HepG2 (cell line): ENCODE data around the gene SMIM29. TPM values are rescaled to one million over a fixed set of nuclear protein-coding genes. Genes with fewer than 3 reads are reported as not detected.

Experiments
- ARHGAP35 ChIP-seq: sonication (generic); formaldehyde crosslinking; IDR thresholded peaks from 2 replicates; pipeline ENCODE4 v1.9.0; 2022; ENCODE audit warnings: mild to moderate bottlenecking, inconsistent platforms, moderate library complexity, missing genetic modification reagents, borderline replicate concordance
- ATF7 ChIP-seq, 2 experiments: fragments of 450-650 bp in 1 of 2; sonication (generic) in 1 of 2; formaldehyde crosslinking in 1 of 2; IDR thresholded peaks; 2 replicates each; pipeline versions ENCODE4 v1.4.0 to v1.6.1; 2016 to 2020; ENCODE audit warnings: antibody characterized with exemption in 1 of 2, mild to moderate bottlenecking in 1 of 2, missing genetic modification reagents in 1 of 2
- CBX1 ChIP-seq: IDR thresholded peaks from one replicate; pipeline ENCODE4 v1.6.1; 2016; ENCODE audit warnings: antibody characterized with exemption, low read depth
- ELF1 ChIP-seq: sonication (generic); formaldehyde crosslinking; IDR thresholded peaks from 2 replicates; pipeline ENCODE4 v1.4.0; 2020; ENCODE audit warnings: missing genetic modification reagents
- FOXO1 ChIP-seq: sonication (generic); formaldehyde crosslinking; IDR thresholded peaks from 2 replicates; pipeline ENCODE4 v1.4.0; 2020; ENCODE audit warnings: missing genetic modification reagents
- GRHL1 ChIP-seq: sonication (generic); formaldehyde crosslinking; conservative IDR thresholded peaks from 2 replicates; pipeline ENCODE4 v1.8.0; 2022; ENCODE audit warnings: missing genetic modification reagents
- GTF3A ChIP-seq: sonication (generic); formaldehyde crosslinking; conservative IDR thresholded peaks from 2 replicates; pipeline ENCODE4 v1.4.0; 2020; ENCODE audit warnings: mild to moderate bottlenecking, missing genetic modification reagents
- IRF2 ChIP-seq: IDR thresholded peaks from 2 replicates; pipeline ENCODE4 v1.6.1; 2018; ENCODE audit warnings: missing genetic modification reagents, missing compliant biosample characterization
- KDM2A ChIP-seq: sonication (generic); formaldehyde crosslinking; IDR thresholded peaks from 2 replicates; pipeline ENCODE4 v1.4.0; 2020; ENCODE audit warnings: low read depth, missing genetic modification reagents, borderline replicate concordance
- LBX2 ChIP-seq: sonication (generic); formaldehyde crosslinking; IDR thresholded peaks from 2 replicates; pipeline ENCODE4 v1.5.0; 2020; ENCODE audit warnings: missing genetic modification reagents, mild to moderate bottlenecking, borderline replicate concordance
- MAF1 ChIP-seq: sonication (generic); formaldehyde crosslinking; IDR thresholded peaks from 2 replicates; pipeline ENCODE4 v1.5.0; 2020; ENCODE audit warnings: missing genetic modification reagents, borderline replicate concordance
- MTA1 ChIP-seq: sonication (generic); formaldehyde crosslinking; IDR thresholded peaks from 2 replicates; pipeline ENCODE4 v1.4.0; 2020; ENCODE audit warnings: missing genetic modification reagents, mild to moderate bottlenecking, borderline replicate concordance
- PATZ1 ChIP-seq: sonication (generic); formaldehyde crosslinking; IDR thresholded peaks from 2 replicates; pipeline ENCODE4 v1.4.0; 2020; ENCODE audit warnings: missing genetic modification reagents
- PRPF4 ChIP-seq: fragments of 200-400 bp; formaldehyde crosslinking; IDR thresholded peaks from 2 replicates; pipeline ENCODE4 v1.6.1; 2016; ENCODE audit warnings: low read length, low read depth; ENCODE audit not compliant: poor library complexity, severe bottlenecking
- REL ChIP-seq: sonication (generic); formaldehyde crosslinking; conservative IDR thresholded peaks from 2 replicates; pipeline ENCODE4 v1.8.0; 2022; ENCODE audit warnings: mild to moderate bottlenecking, missing genetic modification reagents, moderate library complexity
- SP2 ChIP-seq: sonication (generic); formaldehyde crosslinking; IDR thresholded peaks from 2 replicates; pipeline ENCODE4 v1.5.1; 2020; ENCODE audit warnings: mild to moderate bottlenecking, missing genetic modification reagents
- SRY ChIP-seq: sonication (generic); formaldehyde crosslinking; IDR thresholded peaks from 2 replicates; pipeline ENCODE4 v1.8.0; 2022; ENCODE audit warnings: mild to moderate bottlenecking, missing genetic modification reagents
- TBP ChIP-seq: sonication (generic); formaldehyde crosslinking; IDR thresholded peaks from 2 replicates; pipeline ENCODE4 v1.5.0; 2020; ENCODE audit warnings: missing genetic modification reagents
- TIGD3 ChIP-seq: sonication (generic); formaldehyde crosslinking; IDR thresholded peaks from 2 replicates; pipeline ENCODE4 v1.5.1; 2020; ENCODE audit warnings: mild to moderate bottlenecking, missing genetic modification reagents, borderline replicate concordance
- ZC3H4 ChIP-seq: sonication (generic); formaldehyde crosslinking; IDR thresholded peaks from 2 replicates; pipeline ENCODE4 v1.4.0; 2020; ENCODE audit warnings: missing genetic modification reagents, borderline replicate concordance
- ZNF234 ChIP-seq: sonication (generic); formaldehyde crosslinking; conservative IDR thresholded peaks from 2 replicates; pipeline ENCODE4 v1.5.1; 2020; ENCODE audit warnings: mild to moderate bottlenecking, missing genetic modification reagents
- ZNF557 ChIP-seq: sonication (generic); formaldehyde crosslinking; IDR thresholded peaks from 2 replicates; pipeline ENCODE4 v1.4.0; 2020; ENCODE audit warnings: missing genetic modification reagents
- ZNF562 ChIP-seq: sonication (generic); formaldehyde crosslinking; IDR thresholded peaks from 2 replicates; pipeline ENCODE4 v1.8.0; 2022; ENCODE audit warnings: missing genetic modification reagents, borderline replicate concordance
- ZNF580 ChIP-seq: IDR thresholded peaks from 2 replicates; pipeline ENCODE4 v1.6.1; 2016; ENCODE audit warnings: low read depth, borderline replicate concordance
- ZNF660 ChIP-seq: sonication (generic); formaldehyde crosslinking; IDR thresholded peaks from 2 replicates; pipeline ENCODE4 v1.5.1; 2020; ENCODE audit warnings: mild to moderate bottlenecking, low read depth, missing genetic modification reagents, borderline replicate concordance
- polyA plus RNA-seq, 8 experiments: library from polyadenylated mRNA; depleted of rRNA in 3 of 8; stranded (reverse) in 7 of 8; unstranded in 1 of 8; fragments of >200 nt; fragmentation: Illumina TruSeq in 4 of 8; extraction: Trizol in 4 of 8; gene quantifications; 2 replicates each; pipeline versions ENCODE4 v1.2.1 to v1.2.3, GENCODE V29; 2011 to 2016; ENCODE audit warnings: low read depth in 4 of 8, missing spikeins in 1 of 8, mixed read lengths in 1 of 8; ENCODE audit not compliant: insufficient read depth in 1 of 8
- total RNA-seq, 5 experiments: library from RNA; depleted of rRNA; stranded (reverse); fragments of >200 nt; fragmentation: Illumina TruSeq; extraction: Trizol; gene quantifications; 2 replicates each; pipeline ENCODE4 v1.2.3, GENCODE V29; 2016; ENCODE audit warnings: low read depth in 1 of 5

Gene SMIM29
- total and polyA plus RNA-seq, 2 of the 13 experiments (the other 11 are each of a cell fraction or from before 2014, with no cell fraction given), result 8.8 to 15.3 TPM

- 0 out of 2 replicates have a peak, but pooled peaks have one; percentile 29 for TF ChIP-seq GTF3A
- TF ChIP-seq KDM2A (CRISPR knock-in tag), result no peak
- TF ChIP-seq ZNF580 (CRISPR knock-in tag), result no peak
- 0 out of 2 replicates have a peak, but pooled peaks have one; percentile 40 for TF ChIP-seq TIGD3 (CRISPR knock-in tag)
- TF ChIP-seq MAF1 (CRISPR knock-in tag), result no peak
- no peak for TF ChIP-seq ZNF557 (CRISPR knock-in tag)
- no peak; the same call in 1 of the 2 replicates for TF ChIP-seq SRY (CRISPR knock-in tag)
- TF ChIP-seq LBX2 (CRISPR knock-in tag), result no peak
- peak; percentile 67; the same call in 1 of the 2 replicates for TF ChIP-seq REL (CRISPR knock-in tag)
- TF ChIP-seq ZNF234 (CRISPR knock-in tag), result 0 out of 2 replicates have a peak, but pooled peaks have one; percentile 5
- no peak for TF ChIP-seq CBX1
- TF ChIP-seq IRF2 (CRISPR knock-in tag), result 0 out of 2 replicates have a peak, but pooled peaks have one; percentile 1
- TF ChIP-seq ZC3H4, result no peak
- no peak for TF ChIP-seq PRPF4
- no peak for TF ChIP-seq ELF1 (CRISPR knock-in tag)
- TF ChIP-seq ZNF660, result no peak
- no peak for TF ChIP-seq ZNF562 (CRISPR knock-in tag)
- no peak for TF ChIP-seq GRHL1 (CRISPR knock-in tag)
- TF ChIP-seq FOXO1, result no peak
- TF ChIP-seq ARHGAP35 (CRISPR knock-in tag), result no peak
- TF ChIP-seq TBP (CRISPR knock-in tag), result no peak
- peak; percentile 57 for TF ChIP-seq ATF7 (IDR thresholded peaks at IDR 0.05)
- TF ChIP-seq ATF7 (CRISPR knock-in tag; IDR thresholded peaks at IDR 0.05), result peak; percentile 19
- TF ChIP-seq MTA1 (CRISPR knock-in tag), result 0 out of 2 replicates have a peak, but pooled peaks have one; percentile 20
- no peak for TF ChIP-seq PATZ1 (CRISPR knock-in tag)
- no peak for TF ChIP-seq SP2 (CRISPR knock-in tag)
Observed at GRCh38 chr6:34248198-34248726, 544 bp downstream of the SMIM29 start (continued).
